Peyer's patch (tissue), 4 donors: ENCODE results near the gene CNTNAP2.

Source experiments
- POLR2A ChIP-seq, 2 donors: fragments of 450-650 bp; IDR thresholded peaks; one replicate each; pipeline ENCODE4 v1.5.1; 2017; ENCODE audit warnings: antibody characterized with exemption in 2 of 2, mild to moderate bottlenecking in 2 of 2, moderate library complexity in 2 of 2
- TF ChIP-seq, protein P1 (sequence below), 6 experiments: fragments of 450-650 bp in 4 of 6; fragments of 200-600 bp in 2 of 6; sonication (generic) in 1 of 6; IDR thresholded peaks; one replicate each; pipeline ENCODE4 v1.5.1; 2017 to 2019; ENCODE audit warnings: antibody characterized with exemption in 6 of 6, mild to moderate bottlenecking in 3 of 6, moderate library complexity in 1 of 6

DNA sequence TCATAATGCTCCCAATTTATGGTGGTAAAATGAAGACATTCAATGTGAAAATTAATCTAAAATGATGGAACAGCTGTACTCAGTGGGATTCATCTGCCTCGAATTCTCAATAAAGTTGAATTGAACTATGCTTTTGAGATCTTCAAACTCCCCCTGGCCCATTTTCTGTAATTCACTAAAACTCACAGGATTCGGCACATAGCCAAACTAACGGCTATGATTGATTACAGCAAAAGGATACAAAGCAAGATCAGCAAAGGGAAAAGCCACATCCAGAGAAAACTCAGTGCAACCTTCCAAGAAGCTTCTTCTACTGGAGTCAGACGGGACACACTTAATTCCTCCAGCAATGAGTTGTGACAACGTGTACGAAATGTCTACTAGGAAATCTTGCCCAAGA, 307.5 kb downstream of the CNTNAP2 start:
- TF ChIP-seq, protein P1, sequence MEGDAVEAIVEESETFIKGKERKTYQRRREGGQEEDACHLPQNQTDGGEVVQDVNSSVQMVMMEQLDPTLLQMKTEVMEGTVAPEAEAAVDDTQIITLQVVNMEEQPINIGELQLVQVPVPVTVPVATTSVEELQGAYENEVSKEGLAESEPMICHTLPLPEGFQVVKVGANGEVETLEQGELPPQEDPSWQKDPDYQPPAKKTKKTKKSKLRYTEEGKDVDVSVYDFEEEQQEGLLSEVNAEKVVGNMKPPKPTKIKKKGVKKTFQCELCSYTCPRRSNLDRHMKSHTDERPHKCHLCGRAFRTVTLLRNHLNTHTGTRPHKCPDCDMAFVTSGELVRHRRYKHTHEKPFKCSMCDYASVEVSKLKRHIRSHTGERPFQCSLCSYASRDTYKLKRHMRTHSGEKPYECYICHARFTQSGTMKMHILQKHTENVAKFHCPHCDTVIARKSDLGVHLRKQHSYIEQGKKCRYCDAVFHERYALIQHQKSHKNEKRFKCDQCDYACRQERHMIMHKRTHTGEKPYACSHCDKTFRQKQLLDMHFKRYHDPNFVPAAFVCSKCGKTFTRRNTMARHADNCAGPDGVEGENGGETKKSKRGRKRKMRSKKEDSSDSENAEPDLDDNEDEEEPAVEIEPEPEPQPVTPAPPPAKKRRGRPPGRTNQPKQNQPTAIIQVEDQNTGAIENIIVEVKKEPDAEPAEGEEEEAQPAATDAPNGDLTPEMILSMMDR (IDR thresholded peaks at IDR 0.05), result no peak
- no peak for TF ChIP-seq POLR2A (IDR thresholded peaks at IDR 0.05)
